Lung (tissue), 12 donors: Measurements from ENCODE around the gene RRP1B. TPM values are rescaled to one million over a fixed set of nuclear protein-coding genes. Genes with fewer than 3 reads are reported as not detected.
A peak's percentile ranks its signal among the peaks of the same experiment; 100 is the strongest.

Source experiments
- ATAC-seq: fragments of 200-7000 bp; cut with Tn5 transposase; one replicate; pipeline ENCODE4 v1.9.1; 2020; ENCODE audit warnings: moderate number of reproducible peaks; ENCODE audit not compliant: insufficient read depth, low FRiP score
- DNase-seq, 3 donors: peaks; one replicate each; pipeline ENCODE4 v3.0.0-alpha.2; 2013 to 2017
- H3K27ac ChIP-seq, 2 donors: one replicate each; pipeline ENCODE4 v1.5.1; 2013; ENCODE audit warnings: mild to moderate bottlenecking in 2 of 2, moderate library complexity in 2 of 2, control low read depth in 1 of 2, inconsistent platforms in 1 of 2, low read depth in 1 of 2, low read length in 1 of 2
- H3K27me3 ChIP-seq, 3 donors: one replicate each; pipeline ENCODE4 v1.5.1; 2013; ENCODE audit warnings: low read length in 2 of 3; ENCODE audit not compliant: control insufficient read depth in 3 of 3, insufficient read depth in 3 of 3
- H3K36me3 ChIP-seq, 4 donors: one replicate each; pipeline ENCODE4 v1.5.1; 2013; ENCODE audit warnings: low read length in 4 of 4, mild to moderate bottlenecking in 1 of 4, moderate library complexity in 1 of 4; ENCODE audit not compliant: control insufficient read depth in 4 of 4, insufficient read depth in 4 of 4
- H3K4me1 ChIP-seq, 5 donors: one replicate each; pipeline ENCODE4 v1.5.1; 2013; ENCODE audit warnings: low read length in 5 of 5, mild to moderate bottlenecking in 2 of 5, moderate library complexity in 1 of 5; ENCODE audit not compliant: control insufficient read depth in 5 of 5, insufficient read depth in 5 of 5
- H3K4me3 ChIP-seq: one replicate; pipeline ENCODE4 v1.5.1; 2013; ENCODE audit warnings: mild to moderate bottlenecking, control low read depth, moderate library complexity
- H3K9ac ChIP-seq, 2 donors: one replicate each; pipeline ENCODE4 v1.5.1; 2013; ENCODE audit warnings: low read length in 2 of 2, control low read depth in 1 of 2; ENCODE audit not compliant: insufficient read depth in 1 of 2
- H3K9me3 ChIP-seq, 4 donors: one replicate each; pipeline ENCODE4 v1.5.1; 2013; ENCODE audit warnings: low read length in 3 of 4, mild to moderate bottlenecking in 1 of 4, moderate library complexity in 1 of 4; ENCODE audit not compliant: control insufficient read depth in 4 of 4, insufficient read depth in 3 of 4
- WGBS, 2 donors: extraction: QIAGEN DNeasy Blood & Tissue Kit; methylation state at CpG; one replicate each; pipeline ENCODE4 v1.1.7; 2013; 5-methylcytosine and 5-hydroxymethylcytosine counted together
- polyA plus RNA-seq, 2 donors: library from polyadenylated mRNA; stranded (reverse); fragments of 200-250 nt; gene quantifications; one replicate each; pipeline ENCODE4 v1.2.1, GENCODE V29; 2013
- total RNA-seq, 2 donors: library from RNA; depleted of rRNA in 1 of 2; stranded (reverse); fragments of >200 nt in 1 of 2; gene quantifications; one replicate each; pipeline ENCODE4 v1.2.1, GENCODE V29; 2014 to 2021
- TF ChIP-seq, protein P1 (sequence below): IDR thresholded peaks from 2 replicates; pipeline ENCODE4 v1.5.1; 2012; ENCODE audit warnings: mild to moderate bottlenecking; ENCODE audit errors: control extremely low read depth, extremely low read depth
- donor health status: control.
- donor health status: control.
- donor health status: Bipolar disorder and iron deficiency.
- donor health status: healthy.
- donor health status: DM: yes; HTN: yes; CAD: no.

Gene RRP1B
- total and polyA plus RNA-seq, 4 donors = 6.4 to 18.1 (median 12.7) TPM

DNA sequence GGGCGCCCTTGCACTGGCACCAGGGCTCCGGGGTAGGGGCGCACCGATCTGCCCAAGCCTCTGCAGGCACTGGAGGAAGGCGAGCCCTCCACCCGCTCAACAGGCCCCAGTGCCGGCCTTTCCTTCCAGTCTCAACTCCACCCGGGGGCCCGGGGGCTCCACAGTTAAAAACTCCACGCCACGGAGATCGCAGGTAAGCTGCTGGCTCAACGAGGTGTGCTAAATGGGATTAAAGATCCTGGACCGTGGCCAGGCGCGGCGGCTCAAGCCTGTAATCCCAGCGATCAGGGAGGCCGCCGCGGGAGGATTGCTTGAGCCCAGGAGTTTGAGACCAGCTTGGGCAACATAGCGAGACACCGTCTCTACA lies 608 bp upstream of the RRP1B start:
- H3K9me3 ChIP-seq = no peaks in the 10 kb centered on the region
- no peak overlapping the region for H3K4me3 ChIP-seq
- 82 to 91% methylated on average over 23 of the region's 23 CpGs for WGBS, 2 donors
- H3K27me3 ChIP-seq = no peaks in the 10 kb centered on the region
- peaks cover 0 to 18% (median 9%) of the 10 kb centered on the region in 5 donors for H3K4me1 ChIP-seq
- H3K9ac ChIP-seq = peak overlapping the region in 1 of 2 donors; percentile 74
- ATAC-seq = no peak
- TF ChIP-seq, protein P1, sequence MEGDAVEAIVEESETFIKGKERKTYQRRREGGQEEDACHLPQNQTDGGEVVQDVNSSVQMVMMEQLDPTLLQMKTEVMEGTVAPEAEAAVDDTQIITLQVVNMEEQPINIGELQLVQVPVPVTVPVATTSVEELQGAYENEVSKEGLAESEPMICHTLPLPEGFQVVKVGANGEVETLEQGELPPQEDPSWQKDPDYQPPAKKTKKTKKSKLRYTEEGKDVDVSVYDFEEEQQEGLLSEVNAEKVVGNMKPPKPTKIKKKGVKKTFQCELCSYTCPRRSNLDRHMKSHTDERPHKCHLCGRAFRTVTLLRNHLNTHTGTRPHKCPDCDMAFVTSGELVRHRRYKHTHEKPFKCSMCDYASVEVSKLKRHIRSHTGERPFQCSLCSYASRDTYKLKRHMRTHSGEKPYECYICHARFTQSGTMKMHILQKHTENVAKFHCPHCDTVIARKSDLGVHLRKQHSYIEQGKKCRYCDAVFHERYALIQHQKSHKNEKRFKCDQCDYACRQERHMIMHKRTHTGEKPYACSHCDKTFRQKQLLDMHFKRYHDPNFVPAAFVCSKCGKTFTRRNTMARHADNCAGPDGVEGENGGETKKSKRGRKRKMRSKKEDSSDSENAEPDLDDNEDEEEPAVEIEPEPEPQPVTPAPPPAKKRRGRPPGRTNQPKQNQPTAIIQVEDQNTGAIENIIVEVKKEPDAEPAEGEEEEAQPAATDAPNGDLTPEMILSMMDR = no peak
- no peak for DNase-seq
- peak overlapping the region; percentile 80 to 87 for H3K27ac ChIP-seq
- H3K36me3 ChIP-seq = peaks cover 0 to 8% (median 3%) of the 10 kb centered on the region in 4 donors

DNA sequence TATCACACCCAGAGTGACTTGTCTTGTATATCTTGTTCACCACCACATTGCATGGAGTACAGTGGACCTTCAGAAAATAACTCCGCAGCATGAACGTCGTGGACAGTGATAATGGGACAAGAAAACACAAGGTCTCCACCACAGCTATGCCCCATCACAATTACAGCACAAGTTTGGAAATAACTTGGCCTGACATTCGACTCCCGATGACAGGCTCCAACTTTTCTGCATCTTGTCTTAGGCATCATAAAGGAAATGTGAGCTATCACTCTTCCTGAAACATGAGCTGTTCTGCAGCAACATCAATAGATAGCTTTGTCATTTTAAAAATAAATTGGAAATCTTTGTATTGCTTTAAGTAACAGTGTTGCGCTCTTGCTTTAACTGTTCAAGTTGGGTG lies 2.9 kb downstream of the RRP1B start:
- Histone ChIP-seq H3K4me1 (peaks cover 0 to 18% (median 9%) of the 10 kb centered on the region in 5 donors), H3K9ac (no peak overlapping the region), H3K27me3 (no peaks in the 10 kb centered on the region), H3K36me3 (peaks cover 2 to 13% (median 7%) of the 10 kb centered on the region in 4 donors), H3K4me3 (no peak overlapping the region), H3K27ac (no peak overlapping the region), H3K9me3 (peaks cover 0 to 3% (median 0%) of the 10 kb centered on the region in 4 donors)
- WGBS, 2 donors = 70 to 73% methylated on average over 6 of the region's 6 CpGs
- DNase-seq (no peak), ATAC-seq (no peak)
- TF ChIP-seq, protein P1 = no peak

DNA sequence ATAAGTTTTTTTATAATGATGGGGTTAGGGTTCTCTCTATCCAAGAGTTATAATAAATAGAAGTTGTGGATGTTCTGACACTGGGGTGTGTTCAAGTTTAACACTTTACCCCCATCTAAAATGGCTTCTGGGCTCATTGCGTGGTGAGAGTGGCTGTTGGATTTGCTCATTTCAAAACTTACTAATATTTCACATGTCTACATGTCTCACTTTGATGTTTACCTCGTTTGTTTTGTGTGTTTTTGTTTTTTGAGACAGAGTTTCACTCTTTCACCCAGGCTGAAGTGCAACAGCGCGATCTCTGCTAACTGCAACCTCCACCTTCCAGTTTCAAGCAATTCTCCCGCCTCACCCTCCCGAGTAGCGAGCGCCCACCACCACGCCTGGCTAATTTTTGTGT lies 3.7 kb downstream of the RRP1B start:
- DNase-seq = no peak
- WGBS, 2 donors = 88 to 93% methylated on average over 9 of the region's 9 CpGs
- TF ChIP-seq, protein P1 = no peak
- H3K36me3 ChIP-seq = peaks cover 2 to 13% (median 7%) of the 10 kb centered on the region in 4 donors
- H3K4me1 ChIP-seq = peaks cover 0 to 18% (median 9%) of the 10 kb centered on the region in 5 donors
- no peak for ATAC-seq
- H3K9me3 ChIP-seq = peaks cover 0 to 3% (median 0%) of the 10 kb centered on the region in 4 donors
- no peak overlapping the region for H3K27ac ChIP-seq
- H3K9ac ChIP-seq = no peak overlapping the region
- H3K27me3 ChIP-seq = no peaks in the 10 kb centered on the region
- H3K4me3 ChIP-seq = no peak overlapping the region

DNA sequence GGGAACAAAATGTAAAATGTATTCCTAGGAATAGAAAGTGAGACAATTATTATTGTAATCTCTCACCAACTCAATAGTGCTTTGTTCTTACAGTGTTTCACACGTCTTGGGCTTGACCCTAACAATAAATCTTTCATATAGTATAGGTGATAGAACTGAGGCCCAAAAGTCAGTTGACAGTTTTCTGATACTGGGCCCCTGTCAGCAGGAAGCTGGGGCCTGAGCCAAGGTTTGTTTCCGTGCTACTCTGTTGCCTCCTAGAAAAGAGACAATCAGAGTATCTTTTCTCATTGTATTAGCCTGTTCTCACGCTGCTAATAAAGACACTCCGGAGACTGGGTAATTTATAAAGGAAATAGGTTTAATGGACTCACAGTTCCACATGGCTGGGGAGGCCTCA lies 5.0 kb downstream of the RRP1B start:
- H3K4me1 ChIP-seq = peaks cover 0 to 13% (median 5%) of the 10 kb centered on the region in 5 donors
- DNase-seq (no peak), ATAC-seq (no peak)
- WGBS, 2 donors = 22 to 32% methylated on average over 4 of the region's 4 CpGs
- H3K4me3 ChIP-seq = no peak overlapping the region
- H3K36me3 ChIP-seq = peaks cover 2 to 13% (median 7%) of the 10 kb centered on the region in 4 donors
- no peaks in the 10 kb centered on the region for H3K27me3 ChIP-seq
- H3K27ac ChIP-seq = no peak overlapping the region
- no peak overlapping the region for H3K9ac ChIP-seq
- peaks cover 0 to 3% (median 0%) of the 10 kb centered on the region in 4 donors for H3K9me3 ChIP-seq
- TF ChIP-seq, protein P1 = no peak
